Tibial artery (tissue), 4 donors: Measurements from ENCODE around the gene PDK2.
A peak's percentile ranks its signal among the peaks of the same experiment; 100 is the strongest.

Experiments used
- DNase-seq, 2 donors: peaks; one replicate each; pipeline ENCODE4 v3.0.0-alpha.2; 2019
- H3K27ac ChIP-seq, 2 donors: fragments of 200-600 bp; sonication (generic) in 1 of 2; 1 replicate in 1 of 2; 2 replicates in 1 of 2; pipeline ENCODE4 v1.5.1; 2018 to 2019; ENCODE audit warnings: mild to moderate bottlenecking in 1 of 2
- H3K27me3 ChIP-seq, 2 donors: fragments of 200-600 bp; sonication (generic) in 1 of 2; one replicate each; pipeline versions ENCODE4 v1.5.1 to v1.6.0; 2016 to 2019
- H3K36me3 ChIP-seq, 3 donors: fragments of 200-600 bp; sonication (generic) in 2 of 3; one replicate each; pipeline ENCODE4 v1.5.1; 2016 to 2019; ENCODE audit warnings: mild to moderate bottlenecking in 2 of 3
- H3K4me1 ChIP-seq, 4 donors: fragments of 200-600 bp; sonication (generic) in 2 of 4; 1 replicate in 3 of 4; 2 replicates in 1 of 4; pipeline ENCODE4 v1.5.1; 2016 to 2019
- H3K4me3 ChIP-seq, 2 donors: fragments of 200-600 bp; sonication (generic) in 1 of 2; 1 replicate in 1 of 2; 2 replicates in 1 of 2; pipeline ENCODE4 v1.5.1; 2018 to 2019; ENCODE audit warnings: mild to moderate bottlenecking in 2 of 2
- H3K9me3 ChIP-seq, 3 donors: fragments of 200-600 bp; sonication (generic) in 1 of 3; one replicate each; pipeline ENCODE4 v1.5.1; 2016 to 2019
- CTCF ChIP-seq, 2 experiments: fragments of 200-600 bp in 1 of 2; fragments of 450-650 bp in 1 of 2; IDR thresholded peaks; one replicate each; pipeline ENCODE4 v1.5.1; 2017 to 2019; ENCODE audit warnings: antibody characterized with exemption in 2 of 2, mild to moderate bottlenecking in 1 of 2, moderate library complexity in 1 of 2
- intact Hi-C: fragments of 100-400 bp; cut with DNase I; formaldehyde crosslinking; loops from one replicate; pipeline ENCODE4 v1.15.0; 2023; ENCODE audit warnings: low total_unique reads

PDK2 gene

GRCh38 chr17:50080096-50080480 is 15.1 kb upstream of the PDK2 start:
- Histone ChIP-seq H3K27ac (peak overlapping the region; percentile 61 to 75), H3K9me3 (no peaks in the 10 kb centered on the region), H3K36me3 (peaks cover 78 to 95% (median 80%) of the 10 kb centered on the region in 3 donors), H3K4me3 (no peak overlapping the region), H3K4me1 (peaks cover 0 to 17% (median 14%) of the 10 kb centered on the region in 4 donors), H3K27me3 (no peaks in the 10 kb centered on the region)
- intact Hi-C loops = no loop called here
- DNase-seq = no peak
- TF ChIP-seq CTCF (IDR thresholded peaks at IDR 0.05) = no peak

DNA sequence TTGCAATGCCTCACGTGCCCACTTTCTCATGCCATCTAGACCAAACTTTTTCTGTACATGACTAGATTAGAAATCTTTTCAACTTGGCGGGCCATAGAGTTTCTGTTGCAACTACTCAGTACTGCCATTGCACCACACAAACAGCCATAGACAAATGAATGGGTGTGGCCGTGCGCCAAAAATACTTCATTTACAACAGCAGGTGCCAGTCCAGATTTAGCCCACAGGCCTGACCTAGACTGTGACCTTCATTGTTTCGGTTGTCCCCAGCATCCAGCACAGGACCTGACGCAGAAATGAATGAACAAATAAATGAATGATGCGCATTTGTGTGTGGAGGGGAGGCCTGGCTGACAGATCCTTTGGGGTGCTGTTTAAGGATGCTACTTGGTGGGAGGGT is 14.3 kb upstream of the PDK2 start:
- Histone ChIP-seq H3K36me3 (peaks cover 70 to 89% (median 73%) of the 10 kb centered on the region in 3 donors), H3K27ac (peak overlapping the region; percentile 61 to 75), H3K27me3 (no peaks in the 10 kb centered on the region), H3K4me1 (peaks cover 0 to 17% (median 14%) of the 10 kb centered on the region in 4 donors), H3K4me3 (no peak overlapping the region), H3K9me3 (no peaks in the 10 kb centered on the region)
- no peak for DNase-seq
- intact Hi-C loops = no loop called here
- TF ChIP-seq CTCF (IDR thresholded peaks at IDR 0.05) = no peak

GRCh38 chr17:50081757-50082156 is 13.4 kb upstream of the PDK2 start:
- Histone ChIP-seq H3K27me3 (no peaks in the 10 kb centered on the region), H3K27ac (no peak overlapping the region), H3K4me3 (no peak overlapping the region), H3K4me1 (peaks cover 0 to 17% (median 14%) of the 10 kb centered on the region in 4 donors), H3K9me3 (no peaks in the 10 kb centered on the region), H3K36me3 (peaks cover 61 to 80% (median 64%) of the 10 kb centered on the region in 3 donors)
- TF ChIP-seq CTCF (IDR thresholded peaks at IDR 0.05) = no peak
- no peak for DNase-seq
- intact Hi-C loops = no loop called here

- no peaks in the 10 kb centered on the region for H3K9me3 ChIP-seq
- intact Hi-C loops = loop anchor here (2.0 kb wide), 1 partner anchor 61 kb away; no protein-coding TSS in a partner anchor
- DNase-seq = peak; percentile 62 to 81
- peaks cover 38 to 61% (median 43%) of the 10 kb centered on the region in 3 donors for H3K36me3 ChIP-seq
- H3K4me1 ChIP-seq = no peaks in the 10 kb centered on the region
- peak overlapping the region; percentile 10 to 37 for H3K27ac ChIP-seq
- no peaks in the 10 kb centered on the region for H3K27me3 ChIP-seq
- no peak overlapping the region for H3K4me3 ChIP-seq
- TF ChIP-seq CTCF (IDR thresholded peaks at IDR 0.05) = peak; percentile 94 to 95
These were observed 7.8 kb upstream of the PDK2 start for GRCh38 chr17:50087246-50087911.

- H3K4me1 ChIP-seq = no peaks in the 10 kb centered on the region
- H3K4me3 ChIP-seq = no peak overlapping the region
- peak overlapping the region; percentile 10 to 37 for H3K27ac ChIP-seq
- no peak for TF ChIP-seq CTCF (IDR thresholded peaks at IDR 0.05)
- no peaks in the 10 kb centered on the region for H3K27me3 ChIP-seq
- DNase-seq = no peak
- intact Hi-C loops = loop anchor here (2.0 kb wide), 1 partner anchor 61 kb away; no protein-coding TSS in a partner anchor
- peaks cover 32 to 55% (median 37%) of the 10 kb centered on the region in 3 donors for H3K36me3 ChIP-seq
- no peaks in the 10 kb centered on the region for H3K9me3 ChIP-seq
These were observed 7.2 kb upstream of the PDK2 start for GRCh38 chr17:50087912-50088405.
